ENCODE results near the gene PFKM.

DNA sequence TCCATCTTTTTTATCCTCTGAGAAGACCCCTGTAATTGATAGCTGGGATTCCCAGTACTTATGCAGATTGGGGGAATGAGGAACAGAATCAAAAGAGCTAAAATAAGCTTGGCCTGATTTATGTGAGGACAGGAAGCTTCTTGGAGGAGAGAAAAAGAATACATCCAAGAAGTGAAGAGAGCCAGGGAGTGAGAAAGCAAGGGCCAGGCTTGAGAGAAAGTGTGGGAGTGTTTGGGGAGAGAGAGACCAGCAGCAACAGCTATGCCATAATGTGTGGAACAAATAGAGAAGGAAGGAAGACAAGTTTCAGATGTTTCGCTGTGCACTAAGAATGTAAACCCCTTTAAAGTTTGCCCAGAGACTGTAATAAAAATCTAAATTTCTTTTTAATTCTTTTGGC lies 60.3 kb downstream of the PFKM start:
- TF ChIP-seq EZH2 (IDR thresholded peaks at IDR 0.05; ENCODE audit: insufficient read depth, poor library complexity, severe bottlenecking): no peak
- no peak for TF ChIP-seq EZH2phosphoT487 (IDR thresholded peaks at IDR 0.05; ENCODE audit: insufficient read depth, low read depth)
